ENCODE results near the gene CASR. TPM values are rescaled to one million over a fixed set of nuclear protein-coding genes. Genes with fewer than 3 reads are reported as not detected.

Gene CASR
- total RNA-seq, 1 experiment from 2014 or later, result not detected

- POLR2A ChIA-PET (ENCODE audit: unreplicated experiment), result no interaction called here
- no peak for DNase-seq
Measured at GRCh38 chr3:122233101-122233952, 49.9 kb downstream of the CASR start.

GRCh38 chr3:122234117-122234516 is 50.6 kb downstream of the CASR start:
- ATAC-seq (no peak), DNase-seq (no peak)
- no peak overlapping the region for H2AFZ ChIP-seq (ENCODE audit: low read length)
- no peak overlapping the region for H3K4me2 ChIP-seq (ENCODE audit: low read length)
- no peaks in the 10 kb centered on the region for H4K20me1 ChIP-seq (ENCODE audit: low read length)
- no peak overlapping the region for H3K9ac ChIP-seq (ENCODE audit: low read length)
- no peaks in the 10 kb centered on the region for H3K36me3 ChIP-seq (ENCODE audit: low read depth, low read length)
- no peak overlapping the region for H3K4me3 ChIP-seq (ENCODE audit: low read length)
- no peaks in the 10 kb centered on the region for H3K79me2 ChIP-seq (ENCODE audit: low read length)
- ChIA-PET CTCF (no interaction called here), POLR2A (ENCODE audit: unreplicated experiment) (no interaction called here)
- H3K4me1 ChIP-seq (ENCODE audit: insufficient read depth, low read length), result no peaks in the 10 kb centered on the region
- H3K27me3 ChIP-seq (ENCODE audit: low read length), result peaks cover 96% of the 10 kb centered on the region
- BruUV-seq (replicated peaks), result no TSS peak
- intact Hi-C loops (cut with micrococcal nuclease), result no loop called here
- H3F3A ChIP-seq (ENCODE audit: low read length, unreplicated experiment), result no peaks in the 10 kb centered on the region
- no peak for TF ChIP-seq EZH2phosphoT487 (IDR thresholded peaks at IDR 0.05; ENCODE audit: borderline replicate concordance, low read length)
- no peak for TF ChIP-seq EZH2 (IDR thresholded peaks at IDR 0.05; ENCODE audit: low read length, unreplicated experiment)
- TF ChIP-seq CTCF (conservative IDR thresholded peaks at IDR 0.05; ENCODE audit: low read depth, low read length), result no peak
- no peak overlapping the region for H3K27ac ChIP-seq (ENCODE audit: low read length)
- no peaks in the 10 kb centered on the region for H3K9me3 ChIP-seq (ENCODE audit: low read length)
- no peaks in the 10 kb centered on the region for H3K9me2 ChIP-seq (replicated peaks; ENCODE audit: low read length)

More at GRCh38 chr3:122233101-122233952, 49.9 kb downstream of the CASR start:
- H3K79me2 ChIP-seq (ENCODE audit: low read length), result no peaks in the 10 kb centered on the region
- no TSS peak for BruUV-seq (replicated peaks)
- no peak for ATAC-seq
- H3K4me2 ChIP-seq (ENCODE audit: low read length), result no peak overlapping the region
- H3K9me3 ChIP-seq (ENCODE audit: low read length), result no peaks in the 10 kb centered on the region
- TF ChIP-seq CTCF (conservative IDR thresholded peaks at IDR 0.05; ENCODE audit: low read depth, low read length) (no peak), EZH2phosphoT487 (IDR thresholded peaks at IDR 0.05; ENCODE audit: borderline replicate concordance, low read length) (no peak), EZH2 (IDR thresholded peaks at IDR 0.05; ENCODE audit: low read length, unreplicated experiment) (no peak)
- H3K4me3 ChIP-seq (ENCODE audit: low read length), result no peak overlapping the region
- peaks cover 94% of the 10 kb centered on the region for H3K27me3 ChIP-seq (ENCODE audit: low read length)
- no peak overlapping the region for H2AFZ ChIP-seq (ENCODE audit: low read length)
- H3K9me2 ChIP-seq (replicated peaks; ENCODE audit: low read length), result no peaks in the 10 kb centered on the region
- CTCF ChIA-PET, result no interaction called here
- H3K9ac ChIP-seq (ENCODE audit: low read length), result no peak overlapping the region
- intact Hi-C loops (cut with micrococcal nuclease), result no loop called here
- no peak overlapping the region for H3K27ac ChIP-seq (ENCODE audit: low read length)
- no peaks in the 10 kb centered on the region for H3K36me3 ChIP-seq (ENCODE audit: low read depth, low read length)
- no peaks in the 10 kb centered on the region for H4K20me1 ChIP-seq (ENCODE audit: low read length)
- no peaks in the 10 kb centered on the region for H3F3A ChIP-seq (ENCODE audit: low read length, unreplicated experiment)
- H3K4me1 ChIP-seq (ENCODE audit: insufficient read depth, low read length), result no peaks in the 10 kb centered on the region

GRCh38 chr3:122235147-122235546 is 51.7 kb downstream of the CASR start:
- H3K36me3 ChIP-seq (ENCODE audit: low read depth, low read length), result no peaks in the 10 kb centered on the region
- H3K9me2 ChIP-seq (replicated peaks; ENCODE audit: low read length), result no peaks in the 10 kb centered on the region
- no peak overlapping the region for H3K4me2 ChIP-seq (ENCODE audit: low read length)
- BruUV-seq (replicated peaks), result no TSS peak
- ChIA-PET CTCF (no interaction called here), POLR2A (ENCODE audit: unreplicated experiment) (no interaction called here)
- ATAC-seq (no peak), DNase-seq (no peak)
- TF ChIP-seq EZH2 (IDR thresholded peaks at IDR 0.05; ENCODE audit: low read length, unreplicated experiment), result no peak
- no peak for TF ChIP-seq EZH2phosphoT487 (IDR thresholded peaks at IDR 0.05; ENCODE audit: borderline replicate concordance, low read length)
- TF ChIP-seq CTCF (conservative IDR thresholded peaks at IDR 0.05; ENCODE audit: low read depth, low read length), result no peak
- no peaks in the 10 kb centered on the region for H3K9me3 ChIP-seq (ENCODE audit: low read length)
- H3K9ac ChIP-seq (ENCODE audit: low read length), result no peak overlapping the region
- H4K20me1 ChIP-seq (ENCODE audit: low read length), result no peaks in the 10 kb centered on the region
- no peak overlapping the region for H3K27ac ChIP-seq (ENCODE audit: low read length)
- H2AFZ ChIP-seq (ENCODE audit: low read length), result no peak overlapping the region
- peaks cover 100% of the 10 kb centered on the region for H3K27me3 ChIP-seq (ENCODE audit: low read length)
- no peaks in the 10 kb centered on the region for H3K79me2 ChIP-seq (ENCODE audit: low read length)
- intact Hi-C loops (cut with micrococcal nuclease), result no loop called here
- no peak overlapping the region for H3K4me3 ChIP-seq (ENCODE audit: low read length)
- H3K4me1 ChIP-seq (ENCODE audit: insufficient read depth, low read length), result no peaks in the 10 kb centered on the region
- no peaks in the 10 kb centered on the region for H3F3A ChIP-seq (ENCODE audit: low read length, unreplicated experiment)

Measured in PC-3 (cell line).